ENCODE measurements around the gene VDAC1.

Gene VDAC1

DNA sequence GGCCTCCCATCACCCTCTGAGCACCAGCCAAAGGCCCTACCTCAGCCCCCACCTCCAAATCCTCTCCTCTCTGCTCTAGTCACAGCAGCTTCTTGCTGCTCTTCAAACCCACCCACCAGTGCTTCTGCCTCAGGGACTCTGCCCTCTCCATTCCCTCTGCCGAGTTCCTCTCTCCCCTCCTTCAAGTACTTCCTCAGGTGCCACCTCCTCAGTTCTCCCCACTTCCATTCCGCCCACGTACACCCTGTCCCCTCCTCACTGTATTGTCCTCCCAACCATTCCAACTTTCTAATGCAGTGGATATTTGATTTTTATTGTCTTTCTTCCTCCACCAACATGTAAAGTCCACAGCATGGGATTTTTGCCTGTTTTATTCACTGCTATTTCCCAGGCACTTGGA is 79.5 kb downstream of the VDAC1 start:
- H3K4me3 ChIP-seq (ENCODE audit: low read depth, low read length) = no peak overlapping the region
- no peak for DNase-seq (ENCODE audit: low read depth)
- TF ChIP-seq, protein P1, sequence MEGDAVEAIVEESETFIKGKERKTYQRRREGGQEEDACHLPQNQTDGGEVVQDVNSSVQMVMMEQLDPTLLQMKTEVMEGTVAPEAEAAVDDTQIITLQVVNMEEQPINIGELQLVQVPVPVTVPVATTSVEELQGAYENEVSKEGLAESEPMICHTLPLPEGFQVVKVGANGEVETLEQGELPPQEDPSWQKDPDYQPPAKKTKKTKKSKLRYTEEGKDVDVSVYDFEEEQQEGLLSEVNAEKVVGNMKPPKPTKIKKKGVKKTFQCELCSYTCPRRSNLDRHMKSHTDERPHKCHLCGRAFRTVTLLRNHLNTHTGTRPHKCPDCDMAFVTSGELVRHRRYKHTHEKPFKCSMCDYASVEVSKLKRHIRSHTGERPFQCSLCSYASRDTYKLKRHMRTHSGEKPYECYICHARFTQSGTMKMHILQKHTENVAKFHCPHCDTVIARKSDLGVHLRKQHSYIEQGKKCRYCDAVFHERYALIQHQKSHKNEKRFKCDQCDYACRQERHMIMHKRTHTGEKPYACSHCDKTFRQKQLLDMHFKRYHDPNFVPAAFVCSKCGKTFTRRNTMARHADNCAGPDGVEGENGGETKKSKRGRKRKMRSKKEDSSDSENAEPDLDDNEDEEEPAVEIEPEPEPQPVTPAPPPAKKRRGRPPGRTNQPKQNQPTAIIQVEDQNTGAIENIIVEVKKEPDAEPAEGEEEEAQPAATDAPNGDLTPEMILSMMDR (conservative IDR thresholded peaks at IDR 0.05; ENCODE audit: low read depth, low read length) = no peak

DNA sequence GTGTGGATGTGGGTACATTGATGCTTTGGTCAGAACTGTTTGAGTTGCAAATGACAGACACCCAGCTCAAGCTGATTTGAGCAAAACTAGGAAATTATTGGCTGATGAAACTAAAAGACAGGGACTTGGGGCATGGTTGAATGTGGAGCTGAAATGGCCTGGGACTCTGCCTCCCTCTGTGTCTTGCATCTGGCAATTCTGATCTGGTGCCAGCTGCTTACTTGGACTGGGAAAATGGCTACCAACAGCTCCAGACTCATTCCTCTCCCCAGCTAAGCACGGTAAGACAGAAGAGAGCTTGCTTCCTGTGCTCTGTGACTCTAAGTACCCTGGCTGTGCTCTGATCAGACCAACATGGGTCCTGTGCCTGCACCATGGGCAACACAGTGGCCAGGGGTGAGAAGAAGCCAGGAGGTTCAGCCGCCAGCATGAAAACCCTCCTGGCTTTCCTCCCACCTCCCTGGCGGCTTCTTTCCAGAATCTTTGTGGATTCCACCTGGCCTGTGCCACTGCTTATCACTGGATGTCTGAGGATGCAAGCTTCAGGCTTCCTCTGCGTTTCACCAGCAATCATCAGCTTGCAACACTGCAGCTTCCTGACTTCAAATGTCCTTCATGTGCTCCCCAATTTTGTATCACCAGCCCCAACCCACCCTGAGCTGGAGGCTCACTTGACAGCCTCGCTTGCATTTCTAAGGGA is 80.4 kb downstream of the VDAC1 start:
- DNase-seq (ENCODE audit: low read depth) = no peak
- no peak overlapping the region for H3K4me3 ChIP-seq (ENCODE audit: low read depth, low read length)
- TF ChIP-seq, protein P1 (conservative IDR thresholded peaks at IDR 0.05; ENCODE audit: low read depth, low read length) = no peak

DNA sequence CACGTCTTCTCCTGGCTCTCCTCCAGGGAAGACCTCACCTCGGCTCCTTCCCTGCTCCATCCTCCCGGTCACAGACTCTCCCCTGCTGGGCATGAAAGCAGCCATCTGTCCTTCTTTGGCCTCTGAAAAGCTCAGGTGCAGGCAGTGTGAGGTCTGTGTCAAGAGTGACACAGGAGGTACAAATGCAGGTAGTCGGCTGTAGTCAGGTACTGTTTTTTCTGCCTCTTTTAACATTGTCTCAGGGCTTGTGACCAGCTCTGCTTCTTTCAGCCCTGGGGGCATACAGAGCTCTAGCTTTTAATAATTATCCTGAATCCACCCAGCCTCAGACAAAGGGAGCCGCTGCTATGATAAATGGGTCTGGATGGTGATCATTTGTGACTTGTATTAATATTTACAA is 82.8 kb downstream of the VDAC1 start:
- TF ChIP-seq, protein P1 (conservative IDR thresholded peaks at IDR 0.05; ENCODE audit: low read depth, low read length) = no peak
- no peak overlapping the region for H3K4me3 ChIP-seq (ENCODE audit: low read depth, low read length)
- DNase-seq (ENCODE audit: low read depth) = no peak
